NCI-H2107 treated with DMSO at 0.1 percent for 48 hours (cell line): ENCODE results near the gene CHD8.
"Not testable (repeated sequence)": the region's sequence is repeated elsewhere in the genome, so short reads cannot be mapped to it uniquely, and the experiment has no call there.

Experiments
- DNase-seq: peaks from one replicate; lab custom pipeline; 2025; ENCODE audit not compliant: unreplicated experiment; lab: John Stamatoyannopoulos, UW

CHD8 gene

DNA sequence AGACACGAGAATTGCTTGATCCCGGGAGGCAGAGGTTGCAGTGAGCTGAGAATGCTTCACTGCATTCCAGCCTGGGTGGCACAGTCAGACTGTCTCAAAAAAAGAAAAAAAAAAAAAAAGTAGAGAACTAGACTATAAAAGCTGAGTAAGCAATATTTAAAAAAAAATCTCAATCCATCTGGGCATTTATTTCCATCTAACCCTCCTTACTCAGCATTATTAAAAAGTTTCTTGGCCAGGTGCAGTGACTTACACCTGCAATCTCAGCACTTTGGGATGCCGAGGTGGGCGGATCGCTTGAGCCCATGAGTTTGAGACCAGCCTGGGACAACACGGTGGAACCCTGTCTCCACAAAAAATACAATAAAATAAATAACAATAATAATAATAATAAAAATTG, 76.6 kb downstream of the CHD8 start:
- DNase-seq: no peak

DNA sequence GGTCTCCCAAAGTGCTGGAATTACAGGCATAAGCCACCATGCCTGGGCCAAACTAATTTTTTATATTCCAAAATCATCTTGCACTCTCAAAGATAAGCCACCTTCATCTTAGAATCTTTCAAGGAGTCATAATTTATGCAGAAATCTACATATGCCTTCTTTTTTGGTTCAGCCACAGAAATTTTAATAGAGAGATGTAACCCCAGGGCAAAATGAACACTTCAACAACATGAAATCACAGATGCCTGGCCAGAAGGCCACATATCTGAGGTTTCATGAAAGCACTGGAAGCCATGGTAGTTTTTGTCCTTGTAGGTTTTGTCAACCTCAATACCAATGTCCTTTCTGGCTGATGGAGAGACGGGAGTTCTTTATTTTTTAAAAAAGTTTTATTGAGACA, 81.9 kb downstream of the CHD8 start:
- no peak for DNase-seq

DNA sequence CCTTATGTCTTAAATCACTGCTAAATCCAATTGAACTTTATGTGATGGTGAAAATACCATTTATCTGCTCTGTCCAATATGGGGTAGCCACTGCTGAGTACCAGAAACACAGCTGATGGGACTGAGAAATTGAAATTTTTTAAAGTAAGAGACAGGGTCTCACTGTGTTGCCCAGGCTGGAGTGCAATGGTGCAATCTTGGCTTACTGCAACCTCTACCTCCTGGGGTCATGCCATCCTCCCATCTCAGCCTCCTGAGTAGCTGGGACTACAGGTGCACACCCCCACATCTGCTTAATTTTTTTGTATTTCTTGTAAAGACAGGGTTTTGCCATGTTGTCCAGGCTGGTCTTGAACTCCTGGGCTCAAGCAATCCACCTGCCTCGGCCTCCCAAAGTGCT, 83.1 kb downstream of the CHD8 start:
- DNase-seq: not testable (repeated sequence)

DNA sequence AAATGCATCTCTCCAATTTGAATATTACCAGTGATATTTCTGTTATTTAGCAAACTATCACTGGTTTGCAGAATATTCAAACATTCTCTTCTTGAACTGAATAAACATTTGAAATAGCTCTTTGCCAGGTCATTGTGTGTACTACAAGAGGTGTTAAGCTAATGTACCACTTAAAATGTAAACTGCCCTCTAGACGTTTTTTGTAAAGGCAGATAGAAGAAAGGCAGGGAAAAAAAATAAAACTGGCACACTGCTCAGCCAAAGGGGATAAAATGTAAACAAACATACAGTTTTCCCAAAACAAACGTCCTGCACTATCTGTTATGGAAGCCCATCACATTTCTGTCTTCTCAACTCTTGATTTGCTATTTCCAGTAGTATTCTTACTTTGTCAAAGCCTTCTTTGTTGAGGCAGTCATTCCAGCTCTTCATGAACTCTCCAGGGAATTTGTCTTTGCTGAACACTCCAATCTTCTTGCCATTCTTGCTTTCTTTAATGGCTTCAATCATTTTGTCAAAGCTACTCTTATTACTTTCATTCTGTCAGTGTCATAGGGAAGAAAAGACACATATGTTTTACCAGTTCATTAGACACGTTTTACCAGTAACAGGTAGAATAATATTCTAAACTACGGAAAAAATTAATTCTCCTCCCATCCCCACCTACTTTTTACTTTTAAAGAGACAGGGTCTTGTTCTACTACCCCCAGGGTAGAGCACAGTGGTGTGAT, 85.8 kb downstream of the CHD8 start:
- no peak for DNase-seq

DNA sequence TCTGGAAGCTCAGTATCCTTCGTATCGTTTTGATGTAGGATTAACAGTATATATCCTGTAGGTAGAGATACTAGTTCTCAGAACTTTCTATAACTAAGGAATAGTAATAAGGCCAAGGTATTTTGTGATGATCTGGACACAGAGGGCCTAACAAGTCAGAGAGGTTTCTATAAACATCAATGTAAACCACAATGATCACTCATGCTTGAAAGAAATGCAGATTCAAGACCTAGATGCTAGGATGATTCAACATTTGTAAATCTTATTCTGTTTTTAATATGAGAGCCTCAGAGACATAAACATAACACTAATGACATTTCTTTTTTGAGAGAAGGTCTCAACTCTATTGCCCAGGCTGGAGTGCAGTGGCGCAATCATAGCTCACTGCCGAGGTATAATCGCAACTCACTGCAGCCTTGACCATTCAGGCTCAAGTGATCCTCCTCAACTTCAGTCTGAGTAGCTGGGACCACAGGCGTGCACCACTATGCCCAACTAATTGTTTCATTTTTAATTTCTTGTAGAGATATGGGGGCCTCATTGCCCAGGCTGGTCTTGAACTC, 88.3 kb downstream of the CHD8 start:
- DNase-seq: no peak

GRCh38 chr14:21356511-21356910, 99.4 kb downstream of the CHD8 start:
- no peak for DNase-seq

DNA sequence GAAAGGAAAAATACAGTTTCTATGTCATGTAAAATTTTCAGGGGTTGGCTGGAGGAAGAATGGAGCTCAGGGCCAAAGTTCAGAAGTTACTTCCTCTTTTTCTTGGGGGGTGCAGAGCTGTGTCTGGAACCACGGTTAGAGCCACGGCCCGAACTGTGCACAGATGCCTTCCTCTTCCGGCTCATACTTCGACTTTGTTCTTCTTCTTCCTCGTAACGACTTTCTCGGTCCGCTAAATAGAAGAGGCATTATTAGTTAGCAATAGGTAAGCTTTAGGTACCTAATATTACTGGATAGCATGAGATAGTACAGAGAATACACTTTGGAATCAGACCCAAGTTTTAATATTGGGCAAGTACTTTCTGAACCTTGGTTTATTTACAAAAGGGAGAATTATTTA, 103.3 kb downstream of the CHD8 start:
- DNase-seq: no peak

DNA sequence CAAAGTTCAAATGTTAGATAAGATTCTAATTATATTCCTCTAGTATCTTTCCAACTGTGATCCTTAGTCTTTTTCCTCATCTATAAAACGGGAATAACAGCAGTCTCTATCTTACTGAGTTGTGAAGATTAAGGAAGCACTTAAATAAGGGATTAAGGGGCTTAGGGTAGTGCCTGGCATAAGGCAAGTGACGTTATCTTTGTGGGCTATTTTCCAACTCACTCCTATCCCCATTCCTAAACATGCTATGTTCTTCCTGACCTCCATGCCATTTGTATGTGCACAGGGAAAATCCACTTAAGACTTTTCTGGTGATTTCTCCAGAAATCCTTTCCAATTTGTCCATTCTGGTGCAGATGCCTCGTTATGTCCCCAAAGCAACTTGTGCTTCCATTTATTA, 105.4 kb downstream of the CHD8 start:
- DNase-seq: no peak

- no peak for DNase-seq
Measured at GRCh38 chr14:21347201-21347600, 108.7 kb downstream of the CHD8 start.

GRCh38 chr14:21346532-21347135, 109.3 kb downstream of the CHD8 start:
- no peak for DNase-seq

GRCh38 chr14:21343035-21343794, 112.7 kb downstream of the CHD8 start:
- no peak for DNase-seq
